ENCODE data around the gene ARHGEF28. TPM values are rescaled to one million over a fixed set of nuclear protein-coding genes. Genes with fewer than 3 reads are reported as not detected.

Gene ARHGEF28
- total RNA-seq, 1 experiment from 2014 or later = 0.57 TPM

DNA sequence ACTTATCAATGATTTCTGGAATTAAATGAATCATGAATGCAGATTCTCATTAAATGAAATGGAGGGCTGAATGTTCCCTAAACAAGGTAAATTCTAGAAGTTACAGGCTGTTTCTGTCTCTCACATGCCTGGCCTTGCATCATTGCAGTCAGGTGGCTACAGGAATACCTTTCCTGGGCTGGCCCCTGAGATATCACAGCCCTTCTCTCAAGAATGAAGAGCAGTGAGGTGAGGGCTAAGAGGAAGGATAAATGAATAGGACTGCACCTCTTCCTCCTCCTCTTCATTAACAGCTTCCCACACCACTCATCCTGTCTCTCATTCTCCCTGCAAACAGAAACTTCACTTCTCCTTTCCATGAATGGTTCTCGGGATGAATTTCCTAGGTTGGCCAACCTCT, 22.5 kb downstream of the ARHGEF28 start:
- DNase-seq = no peak
- no peak overlapping the region for H3K4ac ChIP-seq (ENCODE audit: low read depth, low read length)
- H3K9ac ChIP-seq (ENCODE audit: extremely low read depth, insufficient read length, low read length) = no peak overlapping the region
- H2BK120ac ChIP-seq (ENCODE audit: low read depth, low read length, poor library complexity, severe bottlenecking) = no peak overlapping the region
- H2BK12ac ChIP-seq (ENCODE audit: insufficient read length, low read depth, low read length) = no peak overlapping the region
- H3K27me3 Mint-ChIP-seq (ENCODE audit: low read depth) = peaks cover 5% of the 10 kb centered on the region; the same call in 1 of the 2 replicates
- WGBS (ENCODE audit: extremely low coverage, insufficient read length, low lambda C conversion rate) = no CpG with 5 or more reads among the region's 1 CpG
- H3K56ac ChIP-seq (ENCODE audit: insufficient read length, low read depth, low read length) = no peak overlapping the region
- H2BK15ac ChIP-seq (ENCODE audit: low read depth, low read length) = no peak overlapping the region
- no peak overlapping the region for H3K14ac ChIP-seq (ENCODE audit: insufficient read depth, low read length)
- H4K8ac ChIP-seq (replicated peaks; ENCODE audit: insufficient read length, low read depth, low read length) = no peak overlapping the region
- H4K5ac ChIP-seq (ENCODE audit: insufficient read length, low read depth, low read length) = no peak overlapping the region
- H3K4me3 Mint-ChIP-seq = no peak overlapping the region
- H3K27ac ChIP-seq (ENCODE audit: insufficient read length, low read depth, low read length) = no peak overlapping the region
- no peaks in the 10 kb centered on the region for H4K20me1 ChIP-seq (ENCODE audit: control insufficient read depth, insufficient read depth, insufficient read length)
- no peaks in the 10 kb centered on the region for H3K9me3 Mint-ChIP-seq
- H3K4me2 ChIP-seq (ENCODE audit: insufficient read depth, insufficient read length, low read length) = no peak overlapping the region
- no peak overlapping the region for H4K91ac ChIP-seq (ENCODE audit: insufficient read length, low read depth, low read length)
- H3K36me3 Mint-ChIP-seq (ENCODE audit: insufficient read depth in 1 of 3, low read depth in 3 of 3) = no peaks in the 10 kb centered on the region
- H3K4me1 ChIP-seq (ENCODE audit: insufficient read depth, low read length) = no peaks in the 10 kb centered on the region; the same call in 1 of the 2 replicates
- peaks cover 9 to 20% of the 10 kb centered on the region in 2 experiments for H3K4me1 Mint-ChIP-seq
- no peak overlapping the region for H2BK20ac ChIP-seq (ENCODE audit: low read depth, low read length, poor library complexity, severe bottlenecking)
- H2AK5ac ChIP-seq (ENCODE audit: insufficient read length, low read length) = no peak overlapping the region
- no peak overlapping the region for H3K27ac Mint-ChIP-seq
- H3K79me1 ChIP-seq (ENCODE audit: insufficient read depth, low read depth, low read length, poor library complexity, severe bottlenecking) = no peaks in the 10 kb centered on the region
- no peaks in the 10 kb centered on the region for H3K79me2 ChIP-seq (ENCODE audit: insufficient read depth, low read length)
- H2AFZ ChIP-seq (ENCODE audit: low read length) = no peak overlapping the region
- H3K9me3 ChIP-seq (ENCODE audit: control insufficient read depth, low read depth, low read length) = no peaks in the 10 kb centered on the region
- no peaks in the 10 kb centered on the region for H3K27me3 ChIP-seq (ENCODE audit: insufficient read depth, low read length)
- H3K23me2 ChIP-seq (ENCODE audit: insufficient read length, low read depth, low read length, poor library complexity, severe bottlenecking) = no peaks in the 10 kb centered on the region
- H3T11ph ChIP-seq (ENCODE audit: low read length) = no peak overlapping the region
- H3K23ac ChIP-seq (ENCODE audit: insufficient read length, low read depth, low read length) = no peak overlapping the region
- TF ChIP-seq, protein P1, sequence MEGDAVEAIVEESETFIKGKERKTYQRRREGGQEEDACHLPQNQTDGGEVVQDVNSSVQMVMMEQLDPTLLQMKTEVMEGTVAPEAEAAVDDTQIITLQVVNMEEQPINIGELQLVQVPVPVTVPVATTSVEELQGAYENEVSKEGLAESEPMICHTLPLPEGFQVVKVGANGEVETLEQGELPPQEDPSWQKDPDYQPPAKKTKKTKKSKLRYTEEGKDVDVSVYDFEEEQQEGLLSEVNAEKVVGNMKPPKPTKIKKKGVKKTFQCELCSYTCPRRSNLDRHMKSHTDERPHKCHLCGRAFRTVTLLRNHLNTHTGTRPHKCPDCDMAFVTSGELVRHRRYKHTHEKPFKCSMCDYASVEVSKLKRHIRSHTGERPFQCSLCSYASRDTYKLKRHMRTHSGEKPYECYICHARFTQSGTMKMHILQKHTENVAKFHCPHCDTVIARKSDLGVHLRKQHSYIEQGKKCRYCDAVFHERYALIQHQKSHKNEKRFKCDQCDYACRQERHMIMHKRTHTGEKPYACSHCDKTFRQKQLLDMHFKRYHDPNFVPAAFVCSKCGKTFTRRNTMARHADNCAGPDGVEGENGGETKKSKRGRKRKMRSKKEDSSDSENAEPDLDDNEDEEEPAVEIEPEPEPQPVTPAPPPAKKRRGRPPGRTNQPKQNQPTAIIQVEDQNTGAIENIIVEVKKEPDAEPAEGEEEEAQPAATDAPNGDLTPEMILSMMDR (conservative IDR thresholded peaks at IDR 0.05) = no peak
- H3K18ac ChIP-seq (ENCODE audit: insufficient read length, low read depth, low read length) = no peak overlapping the region
- H2BK5ac ChIP-seq (ENCODE audit: insufficient read length, low read length) = no peak overlapping the region
